ENCODE measurements around the gene PVRIG. TPM values are rescaled to one million over a fixed set of nuclear protein-coding genes. Genes with fewer than 3 reads are reported as not detected.

PVRIG gene
- total RNA-seq, 1 donor from 2014 or later = 3.1 TPM

Other genes with a start within 250 kb of the PVRIG start
- 104 TPM for gene AZGP1, start 243.9 kb upstream of the PVRIG start, total RNA-seq
- gene ZKSCAN1, start 204.4 kb upstream of the PVRIG start, total RNA-seq = 173 TPM
- gene ZSCAN21, start 170.2 kb upstream of the PVRIG start, total RNA-seq = 12.7 TPM
- 30.4 TPM for gene ZNF3, start 138.2 kb upstream of the PVRIG start, total RNA-seq
- 113 TPM for gene COPS6, start 131.0 kb upstream of the PVRIG start, total RNA-seq
- 58.2 TPM for gene MCM7, start 118.6 kb upstream of the PVRIG start, total RNA-seq
- 34.1 TPM for gene AP4M1, start 118.3 kb upstream of the PVRIG start, total RNA-seq
- 65.3 TPM for gene TAF6, start 100.6 kb upstream of the PVRIG start, total RNA-seq
- gene CNPY4, start 100.3 kb upstream of the PVRIG start, total RNA-seq = 34.0 TPM
- 4.3 TPM for gene MBLAC1, start 93.0 kb upstream of the PVRIG start, total RNA-seq
- gene LAMTOR4, start 71.0 kb upstream of the PVRIG start, total RNA-seq = 154 TPM
- gene TRAPPC14, start 61.2 kb upstream of the PVRIG start, total RNA-seq = 37.1 TPM
- gene GAL3ST4, start 51.3 kb upstream of the PVRIG start, total RNA-seq = 11.2 TPM
- 5.6 TPM for gene GPC2, start 42.6 kb upstream of the PVRIG start, total RNA-seq
- gene STAG3, start 42.0 kb upstream of the PVRIG start, total RNA-seq = 3.6 TPM
- gene SPDYE3, start 87.8 kb downstream of the PVRIG start, total RNA-seq = not detected
- gene PILRB, start 138.2 kb downstream of the PVRIG start, total RNA-seq = 70.3 TPM
- gene PILRA, start 153.5 kb downstream of the PVRIG start, total RNA-seq = 8.0 TPM
- 4.6 TPM for gene ZCWPW1, start 208.8 kb downstream of the PVRIG start, total RNA-seq
- 40.5 TPM for gene MEPCE, start 209.9 kb downstream of the PVRIG start, total RNA-seq
- 36.3 TPM for gene PPP1R35, start 216.5 kb downstream of the PVRIG start, total RNA-seq
- gene SPACDR, start 244.3 kb downstream of the PVRIG start, total RNA-seq = 1.2 TPM

All from mucosa of gallbladder (tissue), 1 donor.